ENCODE measurements around the gene SDHA.
"Not testable (repeated sequence)": the region's sequence is repeated elsewhere in the genome, so short reads cannot be mapped to it uniquely, and the experiment has no call there.

The SDHA gene

DNA sequence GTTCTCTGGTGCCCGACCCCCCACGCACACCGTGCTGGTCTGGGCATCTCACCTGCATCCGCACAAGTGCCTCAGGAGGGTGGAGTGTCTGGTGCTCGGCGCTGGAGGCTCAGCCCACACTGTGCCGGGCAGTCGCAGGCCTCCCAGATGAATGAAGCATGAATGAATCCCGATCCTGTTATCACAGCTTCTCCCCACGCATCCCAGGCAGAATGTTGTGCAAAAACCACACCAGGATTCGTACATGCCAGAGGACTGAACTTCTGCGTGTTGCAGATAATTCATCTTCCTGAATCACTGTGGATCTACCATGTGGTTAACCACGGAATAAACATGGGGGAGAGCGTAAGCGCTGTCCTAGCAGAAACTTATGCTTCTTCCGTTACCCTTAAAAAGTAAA is 78.8 kb downstream of the SDHA start:
- not testable (repeated sequence) for H3K9ac ChIP-seq (ENCODE audit: low read depth in 1 of 2, low read length in 2 of 2); H3K9me3 ChIP-seq (ENCODE audit: control insufficient read depth in 1 of 2, low read length in 2 of 2); H3K27ac ChIP-seq (ENCODE audit: low read depth, low read length); H3K4me3 ChIP-seq (ENCODE audit: low read depth in 1 of 2, low read length in 2 of 2); H3K27me3 ChIP-seq (ENCODE audit: control insufficient read depth in 1 of 2, insufficient read depth in 2 of 2, low read length in 2 of 2); H3K36me3 ChIP-seq (ENCODE audit: control insufficient read depth in 1 of 2, insufficient read depth in 2 of 2, low read length in 2 of 2)
- peaks cover 0 to 12% of the 10 kb centered on the region in 2 donors for H3K4me1 ChIP-seq (ENCODE audit: control insufficient read depth in 1 of 2, insufficient read depth in 2 of 2, low read length in 2 of 2)

DNA sequence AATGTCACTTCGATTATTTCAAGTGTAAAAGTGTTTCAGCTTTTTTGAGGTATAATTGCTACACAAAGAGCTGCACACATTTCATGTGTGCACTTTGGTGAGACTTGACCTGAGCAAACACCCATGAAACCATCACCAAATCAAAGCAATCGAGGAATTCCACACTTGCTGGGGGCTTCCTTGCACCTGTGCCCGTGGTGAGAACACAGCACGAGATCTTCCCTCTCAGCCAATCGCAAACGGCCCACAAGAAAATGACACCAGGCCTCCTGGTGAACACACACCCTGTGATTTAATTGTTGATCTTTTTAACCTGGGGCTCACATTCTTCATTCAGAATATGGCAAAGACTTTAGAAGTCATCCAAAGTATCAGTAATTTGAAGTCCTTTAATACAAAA is 79.3 kb downstream of the SDHA start:
- H3K27ac ChIP-seq (ENCODE audit: low read depth, low read length); H3K9me3 ChIP-seq (ENCODE audit: control insufficient read depth in 1 of 2, low read length in 2 of 2); H3K4me3 ChIP-seq (ENCODE audit: low read depth in 1 of 2, low read length in 2 of 2); H3K27me3 ChIP-seq (ENCODE audit: control insufficient read depth in 1 of 2, insufficient read depth in 2 of 2, low read length in 2 of 2); H3K36me3 ChIP-seq (ENCODE audit: control insufficient read depth in 1 of 2, insufficient read depth in 2 of 2, low read length in 2 of 2); H3K9ac ChIP-seq (ENCODE audit: low read depth in 1 of 2, low read length in 2 of 2): not testable (repeated sequence)
- peaks cover 0 to 17% of the 10 kb centered on the region in 2 donors for H3K4me1 ChIP-seq (ENCODE audit: control insufficient read depth in 1 of 2, insufficient read depth in 2 of 2, low read length in 2 of 2)

DNA sequence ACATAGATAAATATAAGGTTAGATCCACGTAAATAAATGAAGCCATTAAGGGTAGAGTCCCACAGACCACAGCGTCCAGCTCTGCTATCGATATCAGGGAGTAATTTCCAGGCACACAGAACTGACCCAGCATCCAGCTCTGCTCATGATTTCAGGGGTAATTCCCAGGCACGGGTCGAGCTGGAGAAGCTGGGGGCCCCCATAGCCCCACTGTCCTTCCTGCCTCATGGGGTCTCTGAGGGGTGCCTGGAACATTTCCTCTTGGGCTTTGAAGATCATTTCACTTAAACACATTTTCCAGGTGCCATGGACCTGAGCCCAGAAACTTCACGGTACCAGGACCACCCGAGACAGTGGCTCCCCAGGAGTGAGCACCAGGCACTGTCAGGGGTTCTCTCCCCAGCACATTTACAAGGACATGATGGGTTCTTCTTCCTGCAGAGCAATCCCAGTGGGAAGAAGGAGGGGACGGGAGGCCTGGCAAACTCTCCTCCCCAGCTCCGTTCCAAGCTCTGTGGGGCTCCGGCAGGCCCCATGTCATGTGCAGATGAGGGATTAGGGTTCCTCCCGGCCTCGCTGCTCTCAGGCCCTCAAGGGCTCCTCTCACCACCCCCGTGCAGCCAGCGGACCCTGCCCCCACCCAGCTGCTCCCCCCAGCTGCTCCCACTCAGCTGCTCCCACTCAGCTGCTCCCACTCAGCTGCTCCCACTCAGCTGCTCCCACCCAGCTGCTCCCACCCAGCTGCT is 80.0 kb downstream of the SDHA start:
- not testable (repeated sequence) for H3K27ac ChIP-seq (ENCODE audit: low read depth, low read length); H3K9ac ChIP-seq (ENCODE audit: low read depth in 1 of 2, low read length in 2 of 2); H3K36me3 ChIP-seq (ENCODE audit: control insufficient read depth in 1 of 2, insufficient read depth in 2 of 2, low read length in 2 of 2); H3K27me3 ChIP-seq (ENCODE audit: control insufficient read depth in 1 of 2, insufficient read depth in 2 of 2, low read length in 2 of 2); H3K9me3 ChIP-seq (ENCODE audit: control insufficient read depth in 1 of 2, low read length in 2 of 2); H3K4me3 ChIP-seq (ENCODE audit: low read depth in 1 of 2, low read length in 2 of 2)
- H3K4me1 ChIP-seq (ENCODE audit: control insufficient read depth in 1 of 2, insufficient read depth in 2 of 2, low read length in 2 of 2) = peaks cover 0 to 23% of the 10 kb centered on the region in 2 donors

DNA sequence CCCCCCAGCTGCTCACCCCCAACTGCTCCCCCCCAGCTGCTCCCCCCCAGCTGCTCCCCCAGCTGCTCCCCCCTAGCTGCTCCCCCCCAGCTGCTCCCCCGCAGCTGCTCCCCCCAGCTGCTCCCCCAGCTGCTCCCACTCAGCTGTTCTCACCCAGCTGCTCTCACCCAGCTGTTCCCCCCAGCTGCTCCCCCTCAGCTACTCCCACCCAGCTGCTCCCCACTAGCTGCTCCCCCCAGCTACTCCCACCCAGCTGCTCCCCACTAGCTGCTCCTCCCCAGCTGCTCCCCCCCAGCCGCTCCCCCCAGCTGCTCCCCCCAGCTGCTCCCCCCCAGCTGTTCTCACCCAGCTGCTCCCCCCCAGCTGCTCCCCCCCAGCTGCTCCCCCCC is 80.6 kb downstream of the SDHA start:
- Histone ChIP-seq H3K36me3 (ENCODE audit: control insufficient read depth in 1 of 2, insufficient read depth in 2 of 2, low read length in 2 of 2) (no peaks in the 10 kb centered on the region), H3K27me3 (ENCODE audit: control insufficient read depth in 1 of 2, insufficient read depth in 2 of 2, low read length in 2 of 2) (no peaks in the 10 kb centered on the region), H3K4me1 (ENCODE audit: control insufficient read depth in 1 of 2, insufficient read depth in 2 of 2, low read length in 2 of 2) (peaks cover 0 to 23% of the 10 kb centered on the region in 2 donors), H3K27ac (ENCODE audit: low read depth, low read length) (no peak overlapping the region), H3K9me3 (ENCODE audit: control insufficient read depth in 1 of 2, low read length in 2 of 2) (no peaks in the 10 kb centered on the region), H3K4me3 (ENCODE audit: low read depth in 1 of 2, low read length in 2 of 2) (no peak overlapping the region), H3K9ac (ENCODE audit: low read depth in 1 of 2, low read length in 2 of 2) (no peak overlapping the region)

DNA sequence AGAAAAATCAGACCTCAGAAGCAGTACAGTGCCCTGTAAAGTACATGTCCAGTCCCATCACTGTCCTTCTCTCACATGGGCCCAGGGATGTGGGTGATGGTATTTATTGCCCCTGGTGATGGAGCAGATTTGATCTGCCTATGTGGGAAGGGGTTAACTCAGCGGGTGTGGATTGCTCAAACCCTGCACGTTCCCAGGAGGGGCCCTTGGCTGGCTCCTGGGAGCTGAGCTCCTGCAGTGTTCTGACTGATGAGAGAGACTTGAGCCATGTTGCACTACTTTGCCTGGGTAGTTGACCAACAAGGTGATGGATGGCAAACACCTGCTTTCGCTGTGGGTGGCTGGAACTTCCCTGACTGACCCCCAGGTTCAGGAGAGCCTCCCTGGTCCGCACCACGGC is 81.8 kb downstream of the SDHA start:
- H3K27me3 ChIP-seq (ENCODE audit: control insufficient read depth in 1 of 2, insufficient read depth in 2 of 2, low read length in 2 of 2); H3K4me3 ChIP-seq (ENCODE audit: low read depth in 1 of 2, low read length in 2 of 2); H3K36me3 ChIP-seq (ENCODE audit: control insufficient read depth in 1 of 2, insufficient read depth in 2 of 2, low read length in 2 of 2); H3K9ac ChIP-seq (ENCODE audit: low read depth in 1 of 2, low read length in 2 of 2); H3K9me3 ChIP-seq (ENCODE audit: control insufficient read depth in 1 of 2, low read length in 2 of 2); H3K27ac ChIP-seq (ENCODE audit: low read depth, low read length): not testable (repeated sequence)
- peaks cover 0 to 23% of the 10 kb centered on the region in 2 donors for H3K4me1 ChIP-seq (ENCODE audit: control insufficient read depth in 1 of 2, insufficient read depth in 2 of 2, low read length in 2 of 2)

DNA sequence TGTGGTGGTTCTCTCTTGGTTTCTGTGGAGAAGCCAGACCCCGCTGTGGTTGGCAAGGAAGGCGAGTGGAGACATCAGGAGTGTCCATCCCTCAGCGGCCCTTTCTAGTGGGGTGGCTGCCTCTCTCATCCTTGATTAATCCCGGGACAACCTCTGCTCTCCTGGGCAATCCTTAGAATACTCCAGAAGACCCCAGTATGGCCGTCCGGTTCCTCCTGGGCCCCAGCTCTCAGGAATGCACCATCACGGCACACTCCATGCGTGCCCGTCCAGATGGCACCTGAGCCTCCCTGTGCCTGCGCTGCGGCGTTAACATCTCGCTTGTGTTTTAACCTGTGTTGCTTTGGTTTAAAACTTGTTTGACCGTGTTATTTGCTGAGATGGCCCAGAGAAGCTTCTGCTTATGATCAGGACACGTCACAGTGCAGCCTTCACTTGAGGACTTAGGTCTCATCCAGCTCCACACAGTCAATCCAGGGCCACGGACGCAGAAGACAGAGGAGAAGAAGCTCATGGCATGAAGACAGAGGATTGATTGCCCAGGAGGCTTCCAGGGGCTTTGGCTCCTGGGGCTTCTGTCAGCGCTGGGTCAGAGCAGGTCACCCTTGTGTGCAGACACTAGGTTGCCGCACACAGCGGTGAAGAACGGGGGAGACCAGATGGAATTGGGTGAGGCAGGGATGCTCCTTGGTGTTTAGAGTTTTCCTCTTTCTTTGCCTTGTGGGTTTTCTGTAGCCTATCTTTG is 82.7 kb downstream of the SDHA start:
- not testable (repeated sequence) for H3K27ac ChIP-seq (ENCODE audit: low read depth, low read length); H3K9ac ChIP-seq (ENCODE audit: low read depth in 1 of 2, low read length in 2 of 2); H3K36me3 ChIP-seq (ENCODE audit: control insufficient read depth in 1 of 2, insufficient read depth in 2 of 2, low read length in 2 of 2); H3K27me3 ChIP-seq (ENCODE audit: control insufficient read depth in 1 of 2, insufficient read depth in 2 of 2, low read length in 2 of 2); H3K4me3 ChIP-seq (ENCODE audit: low read depth in 1 of 2, low read length in 2 of 2); H3K9me3 ChIP-seq (ENCODE audit: control insufficient read depth in 1 of 2, low read length in 2 of 2)
- H3K4me1 ChIP-seq (ENCODE audit: control insufficient read depth in 1 of 2, insufficient read depth in 2 of 2, low read length in 2 of 2) = peaks cover 0 to 23% of the 10 kb centered on the region in 2 donors

DNA sequence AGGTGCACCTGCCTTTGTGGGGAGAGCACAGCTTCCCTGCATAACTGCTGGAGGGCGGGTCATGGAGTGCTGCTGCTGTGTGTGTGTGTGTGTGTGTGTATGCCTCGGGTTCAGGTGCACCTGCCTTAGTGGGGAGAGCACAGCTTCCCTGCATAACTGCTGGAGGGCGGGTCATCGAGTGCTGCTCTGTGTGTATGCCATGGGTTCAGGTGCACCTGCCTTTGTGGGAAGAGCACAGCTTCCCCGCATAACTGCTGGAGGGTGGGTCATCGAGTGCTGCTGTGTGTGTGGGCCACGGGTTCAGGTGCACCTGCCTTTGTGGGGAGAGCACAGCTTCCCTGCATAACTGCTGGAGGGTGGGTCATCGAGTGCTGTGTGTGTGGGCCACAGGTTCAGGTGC is 84.3 kb downstream of the SDHA start:
- not testable (repeated sequence) for H3K9me3 ChIP-seq (ENCODE audit: control insufficient read depth in 1 of 2, low read length in 2 of 2); H3K4me3 ChIP-seq (ENCODE audit: low read depth in 1 of 2, low read length in 2 of 2); H3K27ac ChIP-seq (ENCODE audit: low read depth, low read length); H3K27me3 ChIP-seq (ENCODE audit: control insufficient read depth in 1 of 2, insufficient read depth in 2 of 2, low read length in 2 of 2); H3K9ac ChIP-seq (ENCODE audit: low read depth in 1 of 2, low read length in 2 of 2)
- Histone ChIP-seq H3K36me3 (ENCODE audit: control insufficient read depth in 1 of 2, insufficient read depth in 2 of 2, low read length in 2 of 2) (peaks cover 14 to 23% of the 10 kb centered on the region in 2 donors), H3K4me1 (ENCODE audit: control insufficient read depth in 1 of 2, insufficient read depth in 2 of 2, low read length in 2 of 2) (peaks cover 0 to 23% of the 10 kb centered on the region in 2 donors)

DNA sequence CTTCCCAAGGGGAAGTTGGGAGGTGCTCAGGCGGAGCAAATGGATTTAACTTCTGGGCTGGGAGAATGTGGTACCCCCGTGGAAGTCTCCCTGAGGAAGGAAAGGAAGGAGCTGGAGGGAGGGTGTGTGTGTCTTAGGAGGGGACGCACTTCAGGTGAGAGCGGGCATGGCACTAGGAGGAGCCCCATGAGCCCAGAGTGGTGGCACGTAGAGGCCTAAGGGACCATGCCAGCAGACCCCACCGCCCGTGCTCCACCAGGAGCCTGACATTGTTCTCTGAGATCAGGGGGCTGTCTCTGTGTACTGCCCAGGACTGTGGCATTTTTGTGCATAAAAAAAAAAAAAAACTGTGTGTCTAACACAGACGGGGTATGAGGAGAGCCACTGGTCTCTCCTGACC is 84.8 kb downstream of the SDHA start:
- Histone ChIP-seq H3K4me3 (ENCODE audit: low read depth in 1 of 2, low read length in 2 of 2) (no peak overlapping the region), H3K4me1 (ENCODE audit: control insufficient read depth in 1 of 2, insufficient read depth in 2 of 2, low read length in 2 of 2) (peaks cover 0 to 25% of the 10 kb centered on the region in 2 donors), H3K27me3 (ENCODE audit: control insufficient read depth in 1 of 2, insufficient read depth in 2 of 2, low read length in 2 of 2) (no peaks in the 10 kb centered on the region), H3K9ac (ENCODE audit: low read depth in 1 of 2, low read length in 2 of 2) (no peak overlapping the region), H3K9me3 (ENCODE audit: control insufficient read depth in 1 of 2, low read length in 2 of 2) (no peaks in the 10 kb centered on the region), H3K27ac (ENCODE audit: low read depth, low read length) (no peak overlapping the region), H3K36me3 (ENCODE audit: control insufficient read depth in 1 of 2, insufficient read depth in 2 of 2, low read length in 2 of 2) (peaks cover 16 to 28% of the 10 kb centered on the region in 2 donors)

DNA sequence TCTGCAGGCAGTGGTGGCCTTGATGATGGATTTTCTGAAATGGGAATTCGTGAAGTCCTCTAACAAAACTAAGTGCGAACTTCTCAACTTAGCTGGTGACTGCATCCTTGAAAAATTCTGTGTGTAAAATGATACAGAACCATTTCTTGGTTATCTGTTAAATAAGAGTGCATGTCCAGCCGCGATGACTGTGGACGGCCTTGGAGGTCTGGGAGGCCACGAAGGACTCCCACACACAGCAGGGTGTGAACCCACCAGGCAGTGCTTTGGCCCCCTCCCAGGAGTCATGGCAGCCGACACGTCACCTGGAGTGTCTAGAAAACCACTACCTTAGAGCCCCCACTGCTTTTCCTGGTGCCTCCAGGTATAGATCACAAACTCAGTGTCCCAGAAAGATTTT is 85.6 kb downstream of the SDHA start:
- H3K9me3 ChIP-seq (ENCODE audit: control insufficient read depth in 1 of 2, low read length in 2 of 2); H3K4me3 ChIP-seq (ENCODE audit: low read depth in 1 of 2, low read length in 2 of 2): not testable (repeated sequence)

DNA sequence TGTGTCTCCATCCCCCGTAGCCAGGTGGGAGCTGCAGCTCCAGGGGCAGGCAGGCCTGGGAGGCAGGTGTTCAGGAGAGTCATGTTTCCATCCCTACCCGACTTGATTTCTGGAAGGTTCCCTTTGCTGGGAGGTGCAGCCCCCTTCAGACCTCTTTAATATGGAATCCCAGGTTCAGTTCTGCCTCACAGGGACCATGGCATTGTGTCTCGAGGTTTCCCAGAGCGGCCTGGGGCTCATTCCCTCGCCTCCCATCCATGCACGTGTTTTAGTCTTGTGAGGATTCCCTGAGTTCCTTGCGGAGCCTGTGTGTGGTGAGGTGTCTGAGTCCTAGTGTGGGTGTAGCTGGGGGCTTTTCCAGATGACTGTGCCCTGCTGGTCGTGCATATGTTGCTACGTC is 86.9 kb downstream of the SDHA start:
- Histone ChIP-seq H3K27me3 (ENCODE audit: control insufficient read depth in 1 of 2, insufficient read depth in 2 of 2, low read length in 2 of 2) (no peaks in the 10 kb centered on the region), H3K27ac (ENCODE audit: low read depth, low read length) (no peak overlapping the region), H3K9ac (ENCODE audit: low read depth in 1 of 2, low read length in 2 of 2) (no peak overlapping the region), H3K4me1 (ENCODE audit: control insufficient read depth in 1 of 2, insufficient read depth in 2 of 2, low read length in 2 of 2) (peaks cover 7 to 34% of the 10 kb centered on the region in 2 donors), H3K4me3 (ENCODE audit: low read depth in 1 of 2, low read length in 2 of 2) (no peak overlapping the region), H3K9me3 (ENCODE audit: control insufficient read depth in 1 of 2, low read length in 2 of 2) (no peaks in the 10 kb centered on the region), H3K36me3 (ENCODE audit: control insufficient read depth in 1 of 2, insufficient read depth in 2 of 2, low read length in 2 of 2) (peaks cover 21 to 41% of the 10 kb centered on the region in 2 donors)

More for the DNA sequence above, 85.6 kb downstream of the SDHA start:
- H3K36me3 ChIP-seq (ENCODE audit: control insufficient read depth in 1 of 2, insufficient read depth in 2 of 2, low read length in 2 of 2) = peaks cover 21 to 32% of the 10 kb centered on the region in 2 donors
- H3K4me1 ChIP-seq (ENCODE audit: control insufficient read depth in 1 of 2, insufficient read depth in 2 of 2, low read length in 2 of 2) = peaks cover 5 to 31% of the 10 kb centered on the region in 2 donors
- not testable (repeated sequence) for H3K27ac ChIP-seq (ENCODE audit: low read depth, low read length); H3K9ac ChIP-seq (ENCODE audit: low read depth in 1 of 2, low read length in 2 of 2); H3K27me3 ChIP-seq (ENCODE audit: control insufficient read depth in 1 of 2, insufficient read depth in 2 of 2, low read length in 2 of 2)

All from duodenal mucosa (tissue), 2 donors.